ENCODE measurements around the gene ZNF732. TPM values are rescaled to one million over a fixed set of nuclear protein-coding genes. Genes with fewer than 3 reads are reported as not detected.
A peak's percentile ranks its signal among the peaks of the same experiment; 100 is the strongest.

ZNF732 gene
- total and polyA plus RNA-seq, 2 of the 8 experiments (the other 6 are each of a cell fraction or from before 2014, with no cell fraction given) = 1.9 to 35.7 TPM

- H3K79me1 ChIP-seq (ENCODE audit: low read depth, low read length) = peaks cover 22% of the 10 kb centered on the region
- peak in 1 of 2 experiments; percentile 47 for DNase-seq (ENCODE audit: low read depth in 1 of 2, low spot score in 2 of 2)
- H2AK5ac ChIP-seq (ENCODE audit: low read depth, low read length) = no peak overlapping the region
- H3K23ac ChIP-seq (ENCODE audit: insufficient read length) = no peak overlapping the region
- H2BK12ac ChIP-seq (ENCODE audit: low read depth, low read length) = no peak overlapping the region
- no peak overlapping the region for H3K14ac ChIP-seq (ENCODE audit: insufficient read length)
- H2AFZ ChIP-seq (ENCODE audit: low read length) = no peak overlapping the region
- peaks cover 2 to 11% (median 4%) of the 10 kb centered on the region in 4 experiments; a peak in 6 of 7 replicates for H3K4me1 ChIP-seq (replicated peaks in 1 of 4; ENCODE audit: control insufficient read depth in 3 of 4, insufficient read depth in 4 of 4, low read length in 3 of 4)
- H2BK15ac ChIP-seq (ENCODE audit: low read length) = no peak overlapping the region
- H3K56ac ChIP-seq (replicated peaks; ENCODE audit: insufficient read length, low read depth, low read length) = no peak overlapping the region
- H3K9ac ChIP-seq (replicated peaks in 1 of 4; ENCODE audit: extremely low read depth in 1 of 4, low read depth in 3 of 4, low read length in 3 of 4) = peak overlapping the region in 3 of 4 experiments; percentile 16 to 85 (median 34); a peak in 3 of 7 replicates
- ChIA-PET POLR2A (ENCODE audit: partially characterized antibody) (interaction anchor here (0.8 to 2.7 kb wide), 10 partner anchors 10 to 238 kb away, joined by 3 to 18 read pairs (median 4); partner anchors contain the start of gene ZNF732), CTCF (ENCODE audit: partially characterized antibody) (no interaction called here)
- H3K4ac ChIP-seq (replicated peaks; ENCODE audit: insufficient read length, low read depth, low read length) = no peak overlapping the region
- TF ChIP-seq POLR2A (IDR thresholded peaks at IDR 0.05; ENCODE audit: control extremely low read depth in 1 of 2, low read depth in 2 of 2, low read length in 2 of 2) = peak in 1 of 2 experiments; percentile 30; a peak in 1 of 3 replicates
- no peak for TF ChIP-seq POLR2AphosphoS5 (IDR thresholded peaks at IDR 0.05; ENCODE audit: low read depth, low read length)
- no peak for TF ChIP-seq ZNF274 (IDR thresholded peaks at IDR 0.05; ENCODE audit: borderline replicate concordance, extremely low read depth, low read length)
- no peak overlapping the region for H3K18ac ChIP-seq (ENCODE audit: extremely low read depth, low read length)
- H3K9me3 ChIP-seq (ENCODE audit: insufficient read depth in 2 of 2, low read depth in 1 of 2, low read length in 1 of 2) = no peaks in the 10 kb centered on the region
- H3K79me2 ChIP-seq (ENCODE audit: control insufficient read depth in 1 of 2, insufficient read depth in 2 of 2, low read length in 2 of 2) = peaks cover 15 to 56% of the 10 kb centered on the region in 2 experiments
- H2BK20ac ChIP-seq (ENCODE audit: low read length) = no peak overlapping the region
- H3K27ac ChIP-seq (ENCODE audit: low read depth, low read length) = no peak overlapping the region
- no peak overlapping the region for H2BK5ac ChIP-seq (ENCODE audit: low read depth, low read length)
- no peak overlapping the region for H4K91ac ChIP-seq (replicated peaks; ENCODE audit: insufficient read length, low read length)
- H3K4me3 ChIP-seq (ENCODE audit: extremely low read depth in 1 of 4, insufficient read depth in 2 of 4, low read depth in 3 of 4, low read length in 4 of 4) = peak overlapping the region; percentile 85 to 99 (median 92)
- H3K27me3 ChIP-seq (replicated peaks in 1 of 4; ENCODE audit: control insufficient read depth in 3 of 4, extremely low read depth in 1 of 4, insufficient read depth in 3 of 4, low read length in 3 of 4) = peaks cover 0 to 11% (median 6%) of the 10 kb centered on the region in 4 experiments; a peak in 5 of 7 replicates
- 31% methylated on average over 12 of the region's 13 CpGs; no CpG with 5 or more reads in 1 of the 2 experiments for WGBS, 2 experiments (ENCODE audit: extremely low coverage in 1 of 2, insufficient coverage in 1 of 2, insufficient read length in 1 of 2, insufficient replicate concordance in 2 of 2, low coverage in 1 of 2, low lambda C conversion rate in 2 of 2, missing lambda C conversion rate in 1 of 2)
- peaks cover 2 to 15% of the 10 kb centered on the region in 2 experiments for H4K20me1 ChIP-seq (replicated peaks in 1 of 2; ENCODE audit: control insufficient read depth in 1 of 2, insufficient read depth in 2 of 2, low read length in 2 of 2)
- no peak overlapping the region for H4K5ac ChIP-seq (ENCODE audit: insufficient read length, low read depth, low read length)
- no peak for FAIRE-seq
- peaks cover 0 to 3% (median 1%) of the 10 kb centered on the region in 4 experiments; a peak in 2 of 8 replicates for H3K36me3 ChIP-seq (ENCODE audit: control insufficient read depth in 2 of 4, insufficient read depth in 4 of 4, low read length in 3 of 4)
- H4K8ac ChIP-seq (ENCODE audit: extremely low read depth, insufficient read depth, low read length) = no peak overlapping the region
- peaks cover 13% of the 10 kb centered on the region for H3K23me2 ChIP-seq (ENCODE audit: low read depth, low read length)
- H2BK120ac ChIP-seq (replicated peaks; ENCODE audit: low read depth, low read length) = no peak overlapping the region
- H3K4me2 ChIP-seq (ENCODE audit: insufficient read depth in 1 of 2, low read depth in 2 of 2, low read length in 2 of 2) = peak overlapping the region; percentile 81 to 89
These were observed 33.5 kb upstream of the ZNF732 start for GRCh38 chr4:338759-339097.

Measured in H1 (cell line).